Lower leg skin (tissue), 3 donors: Measurements from ENCODE around the gene CMC1.

Experiments used
- POLR2A ChIP-seq, 2 donors: fragments of 450-650 bp; IDR thresholded peaks; one replicate each; pipeline ENCODE4 v1.6.1; 2016 to 2017; ENCODE audit warnings: antibody characterized with exemption in 2 of 2, mild to moderate bottlenecking in 1 of 2, moderate library complexity in 1 of 2
- TF ChIP-seq, protein P1 (sequence below), 3 donors: fragments of 450-650 bp; IDR thresholded peaks; one replicate each; pipeline ENCODE4 v1.5.1; 2016; ENCODE audit warnings: antibody characterized with exemption in 3 of 3, mild to moderate bottlenecking in 3 of 3, moderate library complexity in 2 of 3

DNA sequence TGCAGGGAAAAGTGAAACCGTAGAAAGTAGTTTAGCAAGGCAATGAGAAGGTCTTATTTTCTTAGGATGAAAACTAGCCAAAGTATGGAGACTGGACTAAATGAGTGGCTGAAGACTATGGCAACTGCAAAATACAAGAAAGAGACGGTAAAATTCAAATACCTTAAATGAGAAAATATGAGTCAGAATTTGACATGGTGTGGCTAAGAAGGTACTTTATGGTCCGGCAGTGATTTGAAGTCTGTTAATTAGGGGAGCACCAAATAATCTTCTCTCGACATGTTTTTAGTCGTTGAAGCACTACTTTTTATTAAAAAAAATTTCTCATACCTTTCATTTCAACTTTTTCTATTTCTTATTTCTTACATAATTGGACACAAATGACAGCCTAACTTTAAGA lies 12.8 kb upstream of the CMC1 start:
- TF ChIP-seq, protein P1, sequence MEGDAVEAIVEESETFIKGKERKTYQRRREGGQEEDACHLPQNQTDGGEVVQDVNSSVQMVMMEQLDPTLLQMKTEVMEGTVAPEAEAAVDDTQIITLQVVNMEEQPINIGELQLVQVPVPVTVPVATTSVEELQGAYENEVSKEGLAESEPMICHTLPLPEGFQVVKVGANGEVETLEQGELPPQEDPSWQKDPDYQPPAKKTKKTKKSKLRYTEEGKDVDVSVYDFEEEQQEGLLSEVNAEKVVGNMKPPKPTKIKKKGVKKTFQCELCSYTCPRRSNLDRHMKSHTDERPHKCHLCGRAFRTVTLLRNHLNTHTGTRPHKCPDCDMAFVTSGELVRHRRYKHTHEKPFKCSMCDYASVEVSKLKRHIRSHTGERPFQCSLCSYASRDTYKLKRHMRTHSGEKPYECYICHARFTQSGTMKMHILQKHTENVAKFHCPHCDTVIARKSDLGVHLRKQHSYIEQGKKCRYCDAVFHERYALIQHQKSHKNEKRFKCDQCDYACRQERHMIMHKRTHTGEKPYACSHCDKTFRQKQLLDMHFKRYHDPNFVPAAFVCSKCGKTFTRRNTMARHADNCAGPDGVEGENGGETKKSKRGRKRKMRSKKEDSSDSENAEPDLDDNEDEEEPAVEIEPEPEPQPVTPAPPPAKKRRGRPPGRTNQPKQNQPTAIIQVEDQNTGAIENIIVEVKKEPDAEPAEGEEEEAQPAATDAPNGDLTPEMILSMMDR (IDR thresholded peaks at IDR 0.05): no peak
- no peak for TF ChIP-seq POLR2A (IDR thresholded peaks at IDR 0.05)
